ENCODE results near the gene SERF2.
"Not testable (repeated sequence)": the region's sequence is repeated elsewhere in the genome, so short reads cannot be mapped to it uniquely, and the experiment has no call there.

Gene SERF2

DNA sequence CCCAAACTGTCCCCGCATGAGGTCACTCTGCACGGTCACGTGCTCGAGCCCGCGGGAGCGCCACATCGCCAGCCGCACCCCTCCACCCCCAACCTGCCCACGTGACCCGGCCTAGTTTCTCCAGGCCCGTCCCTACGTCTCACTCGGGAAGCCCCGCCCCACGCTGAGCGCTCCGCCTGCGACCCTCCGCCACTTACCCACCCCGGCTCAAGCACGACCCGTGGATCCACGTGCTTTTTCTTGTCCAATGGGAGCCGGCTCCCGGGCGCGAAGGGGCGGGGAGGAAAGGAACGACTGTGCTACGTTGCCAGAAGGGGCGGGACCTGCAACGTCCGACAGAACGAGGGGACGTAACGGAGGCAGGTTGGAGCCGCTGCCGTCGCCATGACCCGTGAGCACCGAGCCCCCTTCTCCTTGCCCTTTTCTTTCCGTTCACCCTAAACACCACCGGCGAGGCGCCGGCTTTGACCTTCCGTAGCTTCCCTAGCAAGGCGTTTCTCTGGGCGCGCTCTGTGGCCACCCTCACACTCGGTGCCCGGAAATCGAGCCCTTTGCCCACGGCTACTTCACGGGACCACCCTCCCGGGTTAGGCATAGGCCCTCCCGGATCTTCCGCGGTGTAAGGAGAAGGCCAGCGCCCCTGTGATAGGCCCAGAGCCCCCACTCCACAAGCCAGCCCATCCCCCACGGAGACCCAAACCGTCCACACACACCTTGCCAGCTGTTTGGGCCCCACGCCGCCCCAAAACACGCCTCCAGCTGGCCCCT is at the start of gene SERF2:
Gene SERF2, plus strand, starts transcription at position 328 of the 768 bp plus-strand sequence. Its CDS starts 57 bp downstream, at position 385.
- Histone ChIP-seq H3K4me1 (ENCODE audit: insufficient read depth, low read length) (peaks cover 31% of the 10 kb centered on the region), H3K9ac (ENCODE audit: low read length) (peak within 1 kb of the TSS; percentile 96), H3K27me3 (ENCODE audit: control insufficient read depth in 1 of 2, insufficient read depth in 2 of 2, low read length in 2 of 2) (no peaks in the 10 kb centered on the region), H3K27ac (ENCODE audit: low read depth, low read length) (peak within 1 kb of the TSS; percentile 100), H3K4me3 (ENCODE audit: low read depth in 1 of 2, low read length in 2 of 2) (peak within 1 kb of the TSS; percentile 97 to 100), H3K36me3 (ENCODE audit: insufficient read depth, low read length) (peaks cover 41% of the 10 kb centered on the region), H3K9me3 (ENCODE audit: low read length) (no peaks in the 10 kb centered on the region)

DNA sequence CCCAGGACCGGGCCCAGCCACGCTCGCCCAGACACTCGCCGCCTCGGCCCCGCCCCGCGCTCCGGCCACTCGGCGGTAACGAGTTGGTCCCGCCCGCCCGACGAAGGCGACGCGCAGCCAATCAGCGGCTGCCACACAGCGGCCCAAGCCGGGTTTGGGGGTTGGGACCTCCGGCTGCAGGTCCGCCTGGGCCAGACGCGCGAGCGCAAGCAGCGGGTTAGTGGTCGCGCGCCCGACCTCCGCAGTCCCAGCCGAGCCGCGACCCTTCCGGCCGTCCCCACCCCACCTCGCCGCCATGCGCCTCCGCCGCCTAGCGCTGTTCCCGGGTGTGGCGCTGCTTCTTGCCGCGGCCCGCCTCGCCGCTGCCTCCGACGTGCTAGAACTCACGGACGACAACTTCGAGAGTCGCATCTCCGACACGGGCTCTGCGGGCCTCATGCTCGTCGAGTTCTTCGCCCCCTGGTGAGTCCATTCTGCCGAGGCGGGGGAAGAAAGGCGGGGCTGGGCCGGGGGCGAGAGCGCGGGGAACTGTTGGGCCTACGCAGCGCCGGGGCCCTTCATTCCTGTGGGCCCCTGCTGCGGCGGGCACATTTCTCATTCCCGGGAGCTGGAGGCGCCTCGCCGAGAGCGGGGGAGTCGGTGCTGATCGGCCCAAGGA is 45.7 kb upstream of the SERF2 start, which contains the start of gene PDIA3:
Gene PDIA3, plus strand, starts transcription at position 194 of the 658 bp plus-strand sequence. Its CDS starts 102 bp downstream, at position 296.
- not testable (repeated sequence) for H3K9me3 ChIP-seq (ENCODE audit: low read length); H3K36me3 ChIP-seq (ENCODE audit: insufficient read depth, low read length); H3K27me3 ChIP-seq (ENCODE audit: control insufficient read depth in 1 of 2, insufficient read depth in 2 of 2, low read length in 2 of 2)
- peak within 1 kb of the TSS; percentile 93 for H3K27ac ChIP-seq (ENCODE audit: low read depth, low read length)
- peak within 1 kb of the TSS; percentile 80 to 82 for H3K4me3 ChIP-seq (ENCODE audit: low read depth in 1 of 2, low read length in 2 of 2)
- H3K4me1 ChIP-seq (ENCODE audit: insufficient read depth, low read length) = peaks cover 16% of the 10 kb centered on the region
- H3K9ac ChIP-seq (ENCODE audit: low read length) = peak within 1 kb of the TSS; percentile 69

DNA sequence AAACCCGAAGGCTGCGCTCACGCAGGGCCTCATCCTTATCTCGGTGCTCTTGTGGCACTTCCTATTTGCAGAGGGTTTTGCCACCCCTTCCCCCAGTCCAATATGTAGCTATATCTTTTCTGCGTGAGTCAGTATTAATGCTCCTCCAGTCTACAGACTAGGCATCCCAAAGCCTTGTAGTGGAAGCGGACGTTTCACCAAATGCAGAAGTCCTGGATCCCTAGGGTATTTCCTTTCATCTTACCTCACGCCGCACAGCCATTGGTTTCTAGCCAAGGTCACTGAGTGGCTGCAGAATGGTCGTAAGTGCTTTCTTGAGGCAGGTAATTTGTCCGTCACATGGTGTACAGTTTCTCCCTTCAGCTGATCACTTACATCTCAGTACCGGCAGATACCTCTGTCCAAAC is 45.2 kb upstream of the SERF2 start:
- Histone ChIP-seq H3K4me1 (ENCODE audit: insufficient read depth, low read length) (peaks cover 19% of the 10 kb centered on the region), H3K4me3 (ENCODE audit: low read depth in 1 of 2, low read length in 2 of 2) (peak overlapping the region; percentile 80 to 82), H3K9ac (ENCODE audit: low read length) (peak overlapping the region; percentile 69), H3K27ac (ENCODE audit: low read depth, low read length) (peak overlapping the region; percentile 93)
- H3K27me3 ChIP-seq (ENCODE audit: control insufficient read depth in 1 of 2, insufficient read depth in 2 of 2, low read length in 2 of 2); H3K9me3 ChIP-seq (ENCODE audit: low read length); H3K36me3 ChIP-seq (ENCODE audit: insufficient read depth, low read length): not testable (repeated sequence)

DNA sequence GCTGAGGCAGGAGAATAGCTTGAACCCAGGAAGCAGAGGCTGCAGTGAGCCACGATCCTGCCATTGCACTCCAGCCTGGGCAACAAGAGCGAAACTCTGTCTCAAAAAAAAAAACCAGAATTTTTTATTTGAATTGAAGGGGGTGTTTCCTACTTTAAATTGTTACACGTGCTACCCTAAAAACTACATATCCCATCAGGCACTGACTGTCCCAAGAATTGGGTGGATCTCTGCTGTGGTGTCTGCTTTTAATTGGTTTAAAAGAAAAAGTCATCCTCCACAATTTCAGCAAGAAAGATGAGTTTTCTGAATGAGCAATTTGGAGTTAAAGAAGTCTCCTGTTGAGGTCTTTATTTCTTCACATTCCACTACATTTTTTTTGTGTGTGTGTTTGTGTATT is 43.7 kb upstream of the SERF2 start:
- H3K4me1 ChIP-seq (ENCODE audit: insufficient read depth, low read length) = peaks cover 19% of the 10 kb centered on the region
- no peaks in the 10 kb centered on the region for H3K9me3 ChIP-seq (ENCODE audit: low read length)
- H3K36me3 ChIP-seq (ENCODE audit: insufficient read depth, low read length) = peaks cover 3% of the 10 kb centered on the region
- H3K27ac ChIP-seq (ENCODE audit: low read depth, low read length) = no peak overlapping the region
- H3K4me3 ChIP-seq (ENCODE audit: low read depth in 1 of 2, low read length in 2 of 2) = no peak overlapping the region
- H3K27me3 ChIP-seq (ENCODE audit: control insufficient read depth in 1 of 2, insufficient read depth in 2 of 2, low read length in 2 of 2) = no peaks in the 10 kb centered on the region
- H3K9ac ChIP-seq (ENCODE audit: low read length) = no peak overlapping the region

DNA sequence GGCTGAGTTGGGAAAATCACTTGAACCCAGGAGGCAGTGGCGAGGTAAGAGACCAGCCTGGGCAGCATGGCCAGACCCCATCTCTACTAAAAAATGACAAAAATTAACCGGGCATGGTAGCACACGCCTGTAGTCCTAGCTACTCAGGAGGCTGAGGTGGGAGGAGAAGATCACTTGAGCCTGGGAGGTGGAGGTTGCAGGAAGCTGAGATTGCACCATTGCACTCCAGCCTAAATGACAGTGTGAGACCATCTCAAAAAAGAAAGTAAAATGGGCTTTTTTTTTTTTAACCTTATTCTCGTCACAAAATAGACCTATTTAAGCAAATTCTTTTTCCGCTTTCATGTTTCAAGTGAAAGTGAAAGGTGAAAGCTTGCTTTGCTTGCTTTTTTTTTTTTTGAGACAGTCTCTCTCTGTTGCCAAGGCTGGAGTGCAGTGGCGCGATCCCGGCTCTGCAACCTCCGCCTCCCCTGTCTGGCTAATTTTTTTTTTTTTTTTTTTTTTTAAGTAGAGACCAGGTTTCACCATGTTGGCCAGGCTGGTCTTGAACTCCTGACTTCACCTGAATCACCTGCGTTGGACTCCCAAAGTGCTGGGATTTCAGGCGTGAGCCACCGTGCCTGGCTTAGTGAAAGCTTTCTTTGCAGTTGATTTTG is 42.3 kb upstream of the SERF2 start:
- H3K4me3 ChIP-seq (ENCODE audit: low read depth in 1 of 2, low read length in 2 of 2) = no peak overlapping the region
- H3K4me1 ChIP-seq (ENCODE audit: insufficient read depth, low read length) = peaks cover 19% of the 10 kb centered on the region
- no peaks in the 10 kb centered on the region for H3K9me3 ChIP-seq (ENCODE audit: low read length)
- H3K9ac ChIP-seq (ENCODE audit: low read length) = no peak overlapping the region
- no peaks in the 10 kb centered on the region for H3K27me3 ChIP-seq (ENCODE audit: control insufficient read depth in 1 of 2, insufficient read depth in 2 of 2, low read length in 2 of 2)
- peaks cover 9% of the 10 kb centered on the region for H3K36me3 ChIP-seq (ENCODE audit: insufficient read depth, low read length)
- no peak overlapping the region for H3K27ac ChIP-seq (ENCODE audit: low read depth, low read length)

DNA sequence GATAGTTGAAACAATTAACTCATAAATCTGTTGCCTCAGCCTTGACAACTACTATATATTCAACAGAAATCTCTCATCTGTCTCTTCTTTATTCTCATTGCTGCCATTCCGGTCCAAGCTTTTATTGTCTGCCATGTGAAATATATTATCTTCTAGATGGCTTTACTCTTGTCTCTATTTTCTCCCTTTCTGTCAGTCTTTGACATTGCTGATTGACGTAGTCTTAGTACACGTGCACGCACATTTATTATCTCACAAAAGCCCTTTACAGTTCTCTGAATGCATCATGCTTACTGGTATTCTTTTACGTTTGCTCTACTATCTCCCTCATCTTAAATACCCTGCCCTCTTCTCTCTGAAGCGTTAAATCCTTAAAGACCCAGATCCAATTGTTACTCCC is 40.2 kb upstream of the SERF2 start:
- Histone ChIP-seq H3K36me3 (ENCODE audit: insufficient read depth, low read length) (peaks cover 18% of the 10 kb centered on the region), H3K9me3 (ENCODE audit: low read length) (no peaks in the 10 kb centered on the region), H3K27me3 (ENCODE audit: control insufficient read depth in 1 of 2, insufficient read depth in 2 of 2, low read length in 2 of 2) (no peaks in the 10 kb centered on the region), H3K4me3 (ENCODE audit: low read depth in 1 of 2, low read length in 2 of 2) (no peak overlapping the region), H3K4me1 (ENCODE audit: insufficient read depth, low read length) (peaks cover 19% of the 10 kb centered on the region), H3K9ac (ENCODE audit: low read length) (no peak overlapping the region), H3K27ac (ENCODE audit: low read depth, low read length) (no peak overlapping the region)

DNA sequence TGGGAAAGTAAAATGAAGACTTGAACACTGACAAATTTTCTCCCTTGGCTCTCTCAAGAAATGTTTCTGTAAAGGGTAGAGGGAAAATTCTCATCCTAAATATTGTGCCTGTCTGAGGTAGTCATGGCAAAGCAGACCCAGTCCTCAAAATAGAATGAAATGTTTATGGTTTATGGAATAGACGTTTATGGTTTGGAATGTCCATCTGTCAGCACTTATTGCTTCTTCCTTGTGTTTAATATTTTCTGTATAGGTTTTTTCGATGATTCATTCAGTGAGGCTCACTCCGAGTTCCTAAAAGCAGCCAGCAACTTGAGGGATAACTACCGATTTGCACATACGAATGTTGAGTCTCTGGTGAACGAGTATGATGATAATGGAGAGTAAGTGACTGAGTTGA is 29.3 kb upstream of the SERF2 start:
- Histone ChIP-seq H3K27ac (ENCODE audit: low read depth, low read length) (no peak overlapping the region), H3K9ac (ENCODE audit: low read length) (no peak overlapping the region), H3K27me3 (ENCODE audit: control insufficient read depth in 1 of 2, insufficient read depth in 2 of 2, low read length in 2 of 2) (no peaks in the 10 kb centered on the region), H3K9me3 (ENCODE audit: low read length) (no peaks in the 10 kb centered on the region), H3K4me3 (ENCODE audit: low read depth in 1 of 2, low read length in 2 of 2) (no peak overlapping the region), H3K36me3 (ENCODE audit: insufficient read depth, low read length) (peaks cover 57% of the 10 kb centered on the region), H3K4me1 (ENCODE audit: insufficient read depth, low read length) (no peaks in the 10 kb centered on the region)

DNA sequence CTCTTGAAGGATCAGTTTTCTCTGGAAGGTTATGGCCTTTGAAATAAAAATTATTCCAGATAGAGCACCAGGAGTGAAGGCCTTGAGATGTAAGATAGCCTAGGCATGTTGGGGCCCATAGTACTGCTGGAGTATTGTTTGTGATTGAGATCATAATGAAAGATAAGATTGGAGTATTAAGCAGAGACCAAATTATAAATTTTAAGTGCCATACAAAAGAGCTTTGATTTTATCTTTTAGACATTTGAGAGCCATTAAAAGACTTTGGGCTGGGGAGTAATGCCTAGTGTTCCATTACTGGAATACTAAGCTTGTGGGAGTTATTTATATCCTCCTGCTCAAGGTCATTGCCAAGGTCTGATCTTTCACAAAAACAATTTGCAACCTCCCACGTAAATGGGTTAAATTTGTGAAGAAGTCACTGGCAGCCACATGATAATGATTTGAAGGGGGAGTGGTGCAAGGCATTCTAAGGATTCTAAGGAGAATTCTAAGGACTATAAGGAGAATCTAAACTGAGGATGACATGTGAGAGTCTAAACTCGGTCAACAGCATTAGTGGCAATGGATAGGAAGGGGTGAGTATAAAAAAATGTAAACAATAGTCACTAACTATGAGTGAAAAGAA is 28.2 kb upstream of the SERF2 start:
- H3K9ac ChIP-seq (ENCODE audit: low read length) = no peak overlapping the region
- H3K27ac ChIP-seq (ENCODE audit: low read depth, low read length) = no peak overlapping the region
- H3K36me3 ChIP-seq (ENCODE audit: insufficient read depth, low read length) = peaks cover 61% of the 10 kb centered on the region
- H3K4me1 ChIP-seq (ENCODE audit: insufficient read depth, low read length) = no peaks in the 10 kb centered on the region
- no peaks in the 10 kb centered on the region for H3K9me3 ChIP-seq (ENCODE audit: low read length)
- no peaks in the 10 kb centered on the region for H3K27me3 ChIP-seq (ENCODE audit: control insufficient read depth in 1 of 2, insufficient read depth in 2 of 2, low read length in 2 of 2)
- no peak overlapping the region for H3K4me3 ChIP-seq (ENCODE audit: low read depth in 1 of 2, low read length in 2 of 2)

DNA sequence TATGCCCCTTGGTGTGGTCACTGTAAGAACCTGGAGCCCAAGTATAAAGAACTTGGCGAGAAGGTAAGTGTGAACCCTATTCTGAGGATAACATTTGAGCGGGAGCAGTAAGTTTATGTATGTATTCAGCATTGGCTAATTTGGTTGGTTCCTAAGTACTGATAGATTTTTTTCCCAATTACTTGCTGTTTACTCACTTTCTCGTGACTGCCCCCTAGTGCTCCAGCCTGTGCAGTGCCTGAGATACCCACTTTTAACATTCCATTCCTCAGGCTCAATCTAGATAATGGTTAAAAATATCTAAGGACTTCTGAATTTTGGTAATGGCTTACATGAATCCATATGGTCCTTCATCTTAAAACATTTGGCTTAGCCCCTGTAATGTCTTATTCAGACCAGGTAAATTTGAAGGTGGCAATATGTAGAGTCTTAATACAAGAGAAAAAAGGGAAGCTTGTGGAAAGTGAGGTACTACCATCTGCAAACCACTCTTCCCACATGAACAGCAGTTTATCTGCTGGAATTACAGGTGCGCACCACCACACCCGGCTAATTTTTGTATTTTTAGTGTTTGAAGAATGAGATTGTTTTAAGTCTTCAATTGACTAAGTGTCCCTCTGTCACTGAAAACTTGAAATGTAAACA is 22.4 kb upstream of the SERF2 start:
- H3K9ac ChIP-seq (ENCODE audit: low read length) = no peak overlapping the region
- no peak overlapping the region for H3K4me3 ChIP-seq (ENCODE audit: low read depth in 1 of 2, low read length in 2 of 2)
- H3K9me3 ChIP-seq (ENCODE audit: low read length) = no peaks in the 10 kb centered on the region
- peaks cover 69% of the 10 kb centered on the region for H3K36me3 ChIP-seq (ENCODE audit: insufficient read depth, low read length)
- H3K27me3 ChIP-seq (ENCODE audit: control insufficient read depth in 1 of 2, insufficient read depth in 2 of 2, low read length in 2 of 2) = no peaks in the 10 kb centered on the region
- no peaks in the 10 kb centered on the region for H3K4me1 ChIP-seq (ENCODE audit: insufficient read depth, low read length)
- H3K27ac ChIP-seq (ENCODE audit: low read depth, low read length) = no peak overlapping the region

DNA sequence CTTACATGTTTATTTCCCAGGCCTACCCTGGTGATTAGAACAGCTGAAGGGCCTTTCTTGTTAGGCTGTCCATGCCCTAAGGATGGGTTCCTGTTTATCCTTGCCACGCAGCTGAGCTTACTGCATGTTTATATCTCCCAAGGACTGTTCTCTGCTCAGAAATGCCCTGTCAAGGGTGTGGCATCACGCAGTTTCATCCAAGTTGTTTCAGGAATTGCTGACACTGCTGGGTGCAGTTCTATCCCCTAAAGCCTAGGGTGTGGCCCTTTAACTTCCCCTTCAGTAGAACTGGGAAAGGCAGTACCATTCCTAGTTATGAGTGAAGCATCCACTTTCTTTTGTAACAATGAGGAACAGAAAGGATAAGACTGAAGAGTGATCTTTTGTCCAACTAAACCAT is 20.3 kb upstream of the SERF2 start:
- H3K9me3 ChIP-seq (ENCODE audit: low read length) = no peaks in the 10 kb centered on the region
- no peak overlapping the region for H3K4me3 ChIP-seq (ENCODE audit: low read depth in 1 of 2, low read length in 2 of 2)
- H3K27me3 ChIP-seq (ENCODE audit: control insufficient read depth in 1 of 2, insufficient read depth in 2 of 2, low read length in 2 of 2) = no peaks in the 10 kb centered on the region
- no peaks in the 10 kb centered on the region for H3K4me1 ChIP-seq (ENCODE audit: insufficient read depth, low read length)
- no peak overlapping the region for H3K9ac ChIP-seq (ENCODE audit: low read length)
- H3K36me3 ChIP-seq (ENCODE audit: insufficient read depth, low read length) = peaks cover 54% of the 10 kb centered on the region
- H3K27ac ChIP-seq (ENCODE audit: low read depth, low read length) = no peak overlapping the region

DNA sequence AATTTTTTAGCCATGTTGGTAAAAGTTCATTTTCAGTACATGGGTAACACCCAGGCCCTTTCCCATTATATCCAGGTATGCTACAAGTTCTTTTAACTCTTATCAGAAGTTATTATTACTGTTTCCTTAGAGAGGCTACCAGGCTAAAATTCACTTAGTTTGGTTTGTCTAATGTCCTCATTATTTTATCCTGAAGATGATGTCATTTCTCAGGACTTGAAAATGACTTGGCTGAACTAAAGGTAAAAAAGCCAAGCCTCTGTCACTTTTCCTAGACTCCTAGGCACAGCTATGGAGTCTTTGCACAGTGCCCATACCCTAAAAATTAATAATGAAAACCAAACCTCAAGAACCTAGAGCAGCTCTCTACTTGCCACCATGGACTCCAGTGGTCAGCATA is 19.5 kb upstream of the SERF2 start:
- Histone ChIP-seq H3K9me3 (ENCODE audit: low read length) (no peaks in the 10 kb centered on the region), H3K27ac (ENCODE audit: low read depth, low read length) (no peak overlapping the region), H3K9ac (ENCODE audit: low read length) (no peak overlapping the region), H3K4me1 (ENCODE audit: insufficient read depth, low read length) (peaks cover 3% of the 10 kb centered on the region), H3K36me3 (ENCODE audit: insufficient read depth, low read length) (peaks cover 51% of the 10 kb centered on the region), H3K4me3 (ENCODE audit: low read depth in 1 of 2, low read length in 2 of 2) (no peak overlapping the region), H3K27me3 (ENCODE audit: control insufficient read depth in 1 of 2, insufficient read depth in 2 of 2, low read length in 2 of 2) (no peaks in the 10 kb centered on the region)

Measured in muscle layer of colon (tissue), 2 donors.